GM12891 (cell line): ENCODE results near the gene SECISBP2.

Experiments used
- DNase-seq: peaks from one replicate; pipeline ENCODE4 v3.0.0; 2011; ENCODE audit warnings: low spot score; ENCODE audit not compliant: insufficient read length
- FAIRE-seq: peaks from 2 replicates; lab custom pipeline; 2011; peaks lifted over from hg19 to GRCh38; lab: Jason Lieb, UNC
- PAX5 ChIP-seq: IDR thresholded peaks from 2 replicates; pipeline ENCODE4 v1.6.1; 2011; ENCODE audit warnings: low read length, moderate library complexity, mild to moderate bottlenecking; ENCODE audit not compliant: insufficient read depth, severe bottlenecking
- POLR2A ChIP-seq: IDR thresholded peaks from 2 replicates; pipeline ENCODE4 v1.6.1; 2011; ENCODE audit warnings: low read depth, low read length, control low read depth
- POLR2AphosphoS5 ChIP-seq: IDR thresholded peaks from 2 replicates; pipeline ENCODE4 v1.6.1; 2011; ENCODE audit warnings: low read depth, low read length, control low read depth
- POU2F2 ChIP-seq: IDR thresholded peaks from 2 replicates; pipeline ENCODE4 v1.6.1; 2011; ENCODE audit warnings: low read depth, mild to moderate bottlenecking, control low read depth, low read length, moderate library complexity
- SPI1 ChIP-seq: IDR thresholded peaks from 2 replicates; pipeline ENCODE4 v1.6.1; 2011; ENCODE audit warnings: low read depth, low read length, control low read depth
- TAF1 ChIP-seq: IDR thresholded peaks from 2 replicates; pipeline ENCODE4 v1.6.1; 2011; ENCODE audit warnings: low read depth, low read length, control low read depth

SECISBP2 gene

GRCh38 chr9:89309608-89310474 is 8.5 kb upstream of the SECISBP2 start:
- TF ChIP-seq PAX5 (no peak), POLR2AphosphoS5 (no peak), SPI1 (no peak), POU2F2 (no peak), POLR2A (no peak), TAF1 (no peak)
- DNase-seq (no peak), FAIRE-seq (no peak)

GRCh38 chr9:89310475-89311345 is 7.6 kb upstream of the SECISBP2 start, which contains the start of gene CKS2:
CKS2 (plus strand) TSS chr9:89311195; CDS start chr9:89311293, 98 bp downstream.
- DNase-seq (peak; percentile 92), FAIRE-seq (peak; percentile 100)
- TF ChIP-seq SPI1 (no peak; the same call in 1 of the 2 replicates), TAF1 (peak; percentile 93), POU2F2 (peak; percentile 90), POLR2A (peak; percentile 96), POLR2AphosphoS5 (peak; percentile 97)

GRCh38 chr9:89311346-89312221 is 6.7 kb upstream of the SECISBP2 start:
- FAIRE-seq (peak; percentile 54), DNase-seq (no peak)
- TF ChIP-seq PAX5 (peak; percentile 38), POLR2A (no peak), POU2F2 (no peak), POLR2AphosphoS5 (no peak), TAF1 (no peak)

- FAIRE-seq (peak; percentile 38), DNase-seq (no peak)
- TF ChIP-seq TAF1 (no peak), POLR2AphosphoS5 (no peak), POLR2A (no peak), SPI1 (no peak), POU2F2 (no peak), PAX5 (no peak)
Observed at GRCh38 chr9:89312222-89312571, 6.1 kb upstream of the SECISBP2 start.

DNA sequence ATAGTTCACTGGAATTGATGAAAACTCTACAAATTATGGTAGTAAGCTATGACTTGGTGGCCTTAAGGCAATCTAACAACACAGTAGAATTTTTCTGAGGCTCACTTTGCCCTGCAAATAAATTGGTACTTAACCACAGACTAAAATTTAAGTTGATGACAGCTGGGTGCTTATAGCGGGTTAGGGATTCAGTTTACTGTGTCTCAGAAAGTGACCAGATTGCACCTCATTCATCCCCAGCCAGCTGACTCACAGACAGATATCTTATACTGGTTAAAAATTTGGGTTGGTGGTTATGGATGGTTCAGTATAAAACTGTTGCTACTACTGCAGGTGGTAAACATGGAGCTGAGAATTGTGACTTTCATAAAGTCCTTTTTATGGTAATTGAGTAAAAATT is 4.5 kb upstream of the SECISBP2 start:
- DNase-seq = no peak
- TF ChIP-seq POU2F2 = no peak
- no peak for TF ChIP-seq POLR2AphosphoS5
- no peak for TF ChIP-seq SPI1
- no peak for TF ChIP-seq TAF1
- no peak for TF ChIP-seq PAX5
- no peak; the same call in 1 of the 2 replicates for TF ChIP-seq POLR2A
- no peak for FAIRE-seq

- TF ChIP-seq POU2F2 = no peak
- no peak for TF ChIP-seq SPI1
- no peak for TF ChIP-seq PAX5
- no peak for TF ChIP-seq POLR2A
- TF ChIP-seq POLR2AphosphoS5 = no peak
- no peak for TF ChIP-seq TAF1
- FAIRE-seq (no peak), DNase-seq (no peak)
Observed at GRCh38 chr9:89314955-89315354, 3.3 kb upstream of the SECISBP2 start.

GRCh38 chr9:89315482-89315881 is 2.8 kb upstream of the SECISBP2 start:
- FAIRE-seq = no peak

GRCh38 chr9:89317282-89317681 is 1.0 kb upstream of the SECISBP2 start:
- peak; percentile 70 for TF ChIP-seq POLR2AphosphoS5
- no peak for TF ChIP-seq POU2F2
- peak; percentile 58 for TF ChIP-seq POLR2A
- DNase-seq = no peak
- FAIRE-seq = peak; percentile 33

More at GRCh38 chr9:89315482-89315881, 2.8 kb upstream of the SECISBP2 start:
- DNase-seq = no peak
- TF ChIP-seq POLR2A (no peak), POU2F2 (no peak), TAF1 (no peak), SPI1 (no peak), PAX5 (no peak), POLR2AphosphoS5 (no peak)
